SK-N-SH treated with all-trans-retinoic acid at 6 μM for 48 hours (cell line): ENCODE measurements around the gene NMNAT1.
"Not testable (repeated sequence)": the region's sequence is repeated elsewhere in the genome, so short reads cannot be mapped to it uniquely, and the experiment has no call there.

ENCODE experiments used
- ATAC-seq: fragments of 200-7000 bp; cut with Tn5 transposase; 3 replicates; pipeline ENCODE4 v1.9.1; 2020; ENCODE audit warnings: mild to moderate bottlenecking, moderate library complexity
- ARNTL ChIP-seq: fragments of 450-650 bp; formaldehyde crosslinking; IDR thresholded peaks from 2 replicates; pipeline ENCODE4 v1.5.0; 2020; ENCODE audit warnings: low read depth, mild to moderate bottlenecking, moderate library complexity, borderline replicate concordance
- BACH2 ChIP-seq: fragments of 250-450 bp; sonication (Bioruptor Pico); IDR thresholded peaks from 2 replicates; pipeline ENCODE4 v1.9.0; 2021; ENCODE audit warnings: mild to moderate bottlenecking, borderline replicate concordance
- CSDC2 ChIP-seq: fragments of 250-450 bp; sonication (Bioruptor Pico); IDR thresholded peaks from 2 replicates; pipeline ENCODE4 v1.5.0; 2020; ENCODE audit warnings: mild to moderate bottlenecking, moderate library complexity
- ESRRG ChIP-seq: fragments of 250-450 bp; sonication (Bioruptor Pico); IDR thresholded peaks from 2 replicates; pipeline ENCODE4 v1.6.1; 2021; ENCODE audit warnings: mild to moderate bottlenecking
- GLIS3 ChIP-seq: fragments of 250-450 bp; sonication (Bioruptor Pico); IDR thresholded peaks from 2 replicates; pipeline ENCODE4 v1.5.0; 2020; ENCODE audit warnings: mild to moderate bottlenecking, moderate library complexity
- ISL1 ChIP-seq: fragments of 250-450 bp; sonication (Bioruptor Pico); IDR thresholded peaks from 2 replicates; pipeline ENCODE4 v2.1.2; 2022; ENCODE audit warnings: mild to moderate bottlenecking, moderate library complexity
- PATZ1 ChIP-seq: fragments of 250-450 bp; sonication (Bioruptor Pico); IDR thresholded peaks from 2 replicates; pipeline ENCODE4 v1.8.0; 2020; ENCODE audit warnings: mild to moderate bottlenecking, moderate library complexity, borderline replicate concordance
- PPARA ChIP-seq: fragments of 250-450 bp; sonication (Bioruptor Pico); IDR thresholded peaks from 2 replicates; pipeline ENCODE4 v1.5.0; 2020; ENCODE audit warnings: mild to moderate bottlenecking, borderline replicate concordance
- RARB ChIP-seq: fragments of 250-450 bp; sonication (Bioruptor Pico); IDR thresholded peaks from 2 replicates; pipeline ENCODE4 v1.8.0; 2021; ENCODE audit warnings: mild to moderate bottlenecking, moderate library complexity
- SNAI2 ChIP-seq: fragments of 250-450 bp; sonication (Bioruptor Pico); IDR thresholded peaks from 2 replicates; pipeline ENCODE4 v1.5.0; 2020; ENCODE audit warnings: mild to moderate bottlenecking, moderate library complexity
- TCF4 ChIP-seq: fragments of 250-450 bp; sonication (Bioruptor Pico); IDR thresholded peaks from 2 replicates; pipeline ENCODE4 v1.8.0; 2021; ENCODE audit warnings: mild to moderate bottlenecking, moderate library complexity, borderline replicate concordance
- TOX ChIP-seq: fragments of 250-450 bp; sonication (Bioruptor Pico); IDR thresholded peaks from 2 replicates; pipeline ENCODE4 v1.8.0; 2021; ENCODE audit warnings: mild to moderate bottlenecking, moderate library complexity, borderline replicate concordance
- ZC3H10 ChIP-seq: fragments of 250-450 bp; sonication (Bioruptor Pico); IDR thresholded peaks from 2 replicates; pipeline ENCODE4 v1.5.1; 2021; ENCODE audit warnings: mild to moderate bottlenecking, moderate library complexity
- ZFP3 ChIP-seq: fragments of 250-450 bp; sonication (Bioruptor Pico); IDR thresholded peaks from 2 replicates; pipeline ENCODE4 v1.5.0; 2020; ENCODE audit warnings: mild to moderate bottlenecking, moderate library complexity
- ZFP30 ChIP-seq: fragments of 450-650 bp; formaldehyde crosslinking; IDR thresholded peaks from 2 replicates; pipeline ENCODE4 v1.5.0; 2022; ENCODE audit warnings: mild to moderate bottlenecking, moderate library complexity
- ZNF70 ChIP-seq: fragments of 450-650 bp; formaldehyde crosslinking; IDR thresholded peaks from 2 replicates; pipeline ENCODE4 v1.5.0; 2020; ENCODE audit warnings: mild to moderate bottlenecking, moderate library complexity
- ZNF8 ChIP-seq: fragments of 450-650 bp; formaldehyde crosslinking; IDR thresholded peaks from 2 replicates; pipeline ENCODE4 v1.5.0; 2020; ENCODE audit warnings: mild to moderate bottlenecking, moderate library complexity
- TF ChIP-seq, protein P1 (sequence below): fragments of 250-450 bp; sonication (Bioruptor Pico); IDR thresholded peaks from 2 replicates; pipeline ENCODE4 v1.8.0; 2021; ENCODE audit warnings: low read depth, mild to moderate bottlenecking, moderate library complexity, borderline replicate concordance

NMNAT1 gene

DNA sequence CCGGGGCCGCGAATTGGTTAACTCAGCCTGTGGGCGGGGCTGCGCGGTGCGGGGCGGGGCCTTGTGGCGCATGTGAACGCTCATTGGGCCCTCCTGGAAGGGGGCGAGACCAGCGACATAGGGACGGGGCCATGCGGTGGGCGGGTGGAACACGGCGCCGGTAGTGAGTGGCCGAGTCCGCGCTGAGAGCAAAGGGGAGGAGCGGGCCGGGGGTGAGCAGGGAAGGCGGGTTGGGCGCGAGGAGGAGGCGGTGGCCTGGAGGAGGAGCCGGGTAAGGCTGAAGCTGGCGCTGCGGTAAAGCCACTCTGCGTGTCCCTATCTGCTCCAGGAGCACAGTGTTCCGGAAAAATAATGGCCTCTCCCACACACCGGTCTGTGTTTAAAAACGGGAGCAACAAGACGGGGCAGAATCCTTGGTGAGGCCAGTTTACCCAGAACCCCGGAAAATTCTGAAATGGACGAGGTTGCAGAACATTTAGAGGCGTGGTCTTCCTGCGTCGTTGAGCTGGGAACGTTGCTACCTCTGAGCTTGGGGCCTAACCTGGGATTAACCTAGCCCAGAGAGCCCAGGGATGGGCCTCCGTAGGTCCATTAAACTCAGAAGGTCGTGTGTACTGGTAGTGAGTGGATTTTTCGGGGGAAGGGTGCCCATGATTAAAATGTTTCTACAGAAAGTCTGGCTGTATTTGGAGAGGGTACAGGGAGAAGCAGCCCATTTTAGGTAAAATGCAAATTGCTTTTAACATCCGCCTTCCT, 32.7 kb upstream of the NMNAT1 start:
- TF ChIP-seq PPARA (no peak), ISL1 (CRISPR knock-in tag) (no peak)
- peak; percentile 99 for ATAC-seq

GRCh38 chr1:9912264-9912936, 30.9 kb upstream of the NMNAT1 start:
- ATAC-seq = no peak
- TF ChIP-seq, protein P1, sequence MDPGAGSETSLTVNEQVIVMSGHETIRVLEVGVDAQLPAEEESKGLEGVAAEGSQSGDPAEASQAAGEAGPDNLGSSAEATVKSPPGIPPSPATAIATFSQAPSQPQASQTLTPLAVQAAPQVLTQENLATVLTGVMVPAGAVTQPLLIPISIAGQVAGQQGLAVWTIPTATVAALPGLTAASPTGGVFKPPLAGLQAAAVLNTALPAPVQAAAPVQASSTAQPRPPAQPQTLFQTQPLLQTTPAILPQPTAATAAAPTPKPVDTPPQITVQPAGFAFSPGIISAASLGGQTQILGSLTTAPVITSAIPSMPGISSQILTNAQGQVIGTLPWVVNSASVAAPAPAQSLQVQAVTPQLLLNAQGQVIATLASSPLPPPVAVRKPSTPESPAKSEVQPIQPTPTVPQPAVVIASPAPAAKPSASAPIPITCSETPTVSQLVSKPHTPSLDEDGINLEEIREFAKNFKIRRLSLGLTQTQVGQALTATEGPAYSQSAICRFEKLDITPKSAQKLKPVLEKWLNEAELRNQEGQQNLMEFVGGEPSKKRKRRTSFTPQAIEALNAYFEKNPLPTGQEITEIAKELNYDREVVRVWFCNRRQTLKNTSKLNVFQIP (CRISPR knock-in tag) = no peak
- TF ChIP-seq ZNF70 (CRISPR knock-in tag) = no peak
- no peak for TF ChIP-seq ISL1 (CRISPR knock-in tag)
- no peak for TF ChIP-seq PATZ1
- no peak for TF ChIP-seq RARB (CRISPR knock-in tag)
- TF ChIP-seq ARNTL (CRISPR knock-in tag) = no peak
- no peak for TF ChIP-seq GLIS3
- no peak for TF ChIP-seq PPARA
- TF ChIP-seq ZFP30 (CRISPR knock-in tag) = no peak
- TF ChIP-seq ZFP3 (CRISPR knock-in tag) = no peak
- no peak for TF ChIP-seq ESRRG
- no peak for TF ChIP-seq TCF4
- TF ChIP-seq TOX = no peak
- no peak for TF ChIP-seq CSDC2 (CRISPR knock-in tag)
- TF ChIP-seq ZC3H10 (CRISPR knock-in tag) = no peak

DNA sequence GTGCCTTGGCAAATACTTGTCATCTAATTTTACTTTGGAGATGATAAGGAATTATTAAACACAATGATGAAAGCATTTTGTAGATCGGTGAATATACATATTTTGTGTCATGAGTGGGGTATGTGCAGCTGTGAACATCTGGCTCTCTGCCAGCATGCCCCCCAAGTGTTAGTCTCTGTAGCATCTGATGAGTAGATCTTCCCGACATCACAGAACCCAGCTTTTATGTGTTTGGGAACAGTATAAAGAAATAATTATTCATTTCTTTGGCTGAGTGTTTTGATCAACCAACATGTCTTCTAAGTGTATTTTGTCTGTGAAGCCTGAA, 28.7 kb upstream of the NMNAT1 start:
- TF ChIP-seq TCF4 = no peak
- no peak for TF ChIP-seq ZFP3 (CRISPR knock-in tag)
- no peak for TF ChIP-seq ZC3H10 (CRISPR knock-in tag)
- no peak for TF ChIP-seq TOX
- no peak for TF ChIP-seq RARB (CRISPR knock-in tag)
- TF ChIP-seq BACH2 (CRISPR knock-in tag) = no peak
- no peak for TF ChIP-seq PPARA
- TF ChIP-seq ESRRG = no peak
- TF ChIP-seq ZFP30 (CRISPR knock-in tag) = no peak
- TF ChIP-seq ARNTL (CRISPR knock-in tag) = no peak
- TF ChIP-seq SNAI2 (CRISPR knock-in tag) = no peak
- ATAC-seq = no peak

DNA sequence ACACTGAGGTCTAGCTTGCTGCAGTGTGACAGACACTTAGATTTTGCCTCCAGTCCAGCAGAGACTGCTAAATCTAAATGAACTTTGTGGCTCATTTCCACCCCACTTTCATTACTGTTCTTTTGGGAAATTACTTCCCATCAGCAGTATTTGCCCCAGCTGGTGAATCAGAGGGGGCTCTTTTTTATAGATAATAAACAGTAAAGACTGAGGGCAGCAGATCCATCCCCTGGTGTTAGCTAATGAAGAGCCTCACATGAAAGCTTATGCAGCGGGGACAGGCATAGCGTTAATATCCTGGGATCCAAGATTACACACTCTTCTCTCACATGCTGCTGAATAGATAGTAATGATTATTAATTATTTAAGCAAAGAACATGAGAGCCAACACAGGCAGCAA, 26.8 kb upstream of the NMNAT1 start:
- no peak for ATAC-seq
- no peak for TF ChIP-seq PATZ1
- TF ChIP-seq, all 23 proteins: peak for 0

DNA sequence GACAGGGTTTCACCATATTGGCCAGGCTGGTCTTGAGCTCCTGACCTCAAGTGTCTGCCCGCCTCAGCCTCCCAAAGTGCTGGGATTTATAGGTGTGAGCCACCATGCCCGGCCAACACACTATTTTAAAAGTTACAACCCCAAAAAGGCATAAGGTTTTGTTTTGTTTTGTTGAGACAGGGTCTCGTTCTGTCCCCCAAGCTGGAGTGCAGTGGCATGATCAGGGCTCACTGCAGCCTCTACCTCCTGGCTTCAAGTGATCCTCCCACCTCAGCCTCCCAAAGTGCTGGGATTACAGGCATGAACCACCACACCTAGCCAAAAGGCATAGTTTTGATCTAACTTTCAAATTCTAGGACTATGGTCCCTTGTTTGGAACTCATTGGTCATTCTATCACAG, 25.8 kb upstream of the NMNAT1 start:
- ATAC-seq = not testable (repeated sequence)

DNA sequence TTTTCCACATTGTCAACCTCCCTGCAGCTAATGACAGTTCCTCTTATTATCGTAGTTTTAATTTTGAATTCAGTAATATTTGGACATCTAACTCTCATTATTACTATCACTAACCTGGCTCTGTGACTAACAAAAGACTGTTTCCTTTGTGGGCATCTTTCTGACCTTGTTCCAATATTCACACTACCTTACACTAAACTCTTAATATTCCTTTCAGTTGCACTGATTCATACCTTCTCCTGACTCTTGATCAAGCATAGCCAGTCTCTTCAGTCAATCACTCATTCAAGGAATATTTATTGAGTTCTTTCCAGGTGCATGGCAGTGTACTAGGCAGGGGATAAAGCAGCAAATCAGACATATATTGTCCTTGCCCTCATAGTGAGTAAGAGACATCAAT, 25.4 kb upstream of the NMNAT1 start:
- TF ChIP-seq PPARA = no peak
- ATAC-seq = no peak

GRCh38 chr1:9920606-9921005, 22.7 kb upstream of the NMNAT1 start:
- TF ChIP-seq ZFP30 (CRISPR knock-in tag) = no peak
- no peak for TF ChIP-seq CSDC2 (CRISPR knock-in tag)
- TF ChIP-seq SNAI2 (CRISPR knock-in tag) = no peak
- TF ChIP-seq BACH2 (CRISPR knock-in tag) = no peak
- TF ChIP-seq RARB (CRISPR knock-in tag) = no peak
- TF ChIP-seq ISL1 (CRISPR knock-in tag) = no peak
- no peak for TF ChIP-seq ZNF8 (CRISPR knock-in tag)
- TF ChIP-seq PPARA = no peak
- no peak for ATAC-seq
